ENCODE measurements around the gene PCK1. TPM values are rescaled to one million over a fixed set of nuclear protein-coding genes. Genes with fewer than 3 reads are reported as not detected.

PCK1 gene
- total and polyA plus RNA-seq, 2 of the 8 experiments (the other 6 are each of a cell fraction or from before 2014, with no cell fraction given), result not detected

GRCh38 chr20:57532104-57532503 lies 28.8 kb upstream of the PCK1 start:
- H4K8ac ChIP-seq (ENCODE audit: extremely low read depth, insufficient read depth, low read length), result no peak overlapping the region
- H3K36me3 ChIP-seq (ENCODE audit: control insufficient read depth in 2 of 4, insufficient read depth in 4 of 4, low read length in 3 of 4), result no peaks in the 10 kb centered on the region
- no peak for DNase-seq (ENCODE audit: low read depth in 1 of 2, low spot score in 2 of 2)
- no peak overlapping the region for H2AK5ac ChIP-seq (ENCODE audit: low read depth, low read length)
- POLR2A ChIA-PET (ENCODE audit: partially characterized antibody), result no interaction called here
- no peaks in the 10 kb centered on the region for H3K23me2 ChIP-seq (ENCODE audit: low read depth, low read length)
- H3K56ac ChIP-seq (replicated peaks; ENCODE audit: insufficient read length, low read depth, low read length), result no peak overlapping the region
- no peak overlapping the region for H2BK12ac ChIP-seq (ENCODE audit: low read depth, low read length)
- no peak overlapping the region for H3K4ac ChIP-seq (replicated peaks; ENCODE audit: insufficient read length, low read depth, low read length)
- FAIRE-seq, result no peak
- peaks cover 4 to 9% of the 10 kb centered on the region in 2 experiments; a peak in 1 of 4 replicates for H3K9me3 ChIP-seq (ENCODE audit: insufficient read depth in 2 of 2, low read depth in 1 of 2, low read length in 1 of 2)
- no peak overlapping the region for H4K91ac ChIP-seq (replicated peaks; ENCODE audit: insufficient read length, low read length)
- H2BK120ac ChIP-seq (replicated peaks; ENCODE audit: low read depth, low read length), result no peak overlapping the region
- H3K27me3 ChIP-seq (replicated peaks in 1 of 4; ENCODE audit: control insufficient read depth in 3 of 4, extremely low read depth in 1 of 4, insufficient read depth in 3 of 4, low read length in 3 of 4), result no peaks in the 10 kb centered on the region; a peak in 1 of 7 replicates
- H3K4me3 ChIP-seq (ENCODE audit: extremely low read depth in 1 of 4, insufficient read depth in 2 of 4, low read depth in 3 of 4, low read length in 4 of 4), result no peak overlapping the region
- no peak overlapping the region for H3K9ac ChIP-seq (replicated peaks in 1 of 4; ENCODE audit: extremely low read depth in 1 of 4, low read depth in 3 of 4, low read length in 3 of 4)
- no peak overlapping the region for H3K23ac ChIP-seq (ENCODE audit: insufficient read length)
- 91% methylated on average over 2 of the region's 2 CpGs; no CpG with 5 or more reads in 1 of the 2 experiments for WGBS, 2 experiments (ENCODE audit: extremely low coverage in 1 of 2, insufficient coverage in 1 of 2, insufficient read length in 1 of 2, insufficient replicate concordance in 2 of 2, low coverage in 1 of 2, low lambda C conversion rate in 2 of 2, missing lambda C conversion rate in 1 of 2)
- H3K79me2 ChIP-seq (ENCODE audit: control insufficient read depth in 1 of 2, insufficient read depth in 2 of 2, low read length in 2 of 2), result no peaks in the 10 kb centered on the region
- H3K27ac ChIP-seq (ENCODE audit: low read depth, low read length), result no peak overlapping the region
- no peak overlapping the region for H3K18ac ChIP-seq (ENCODE audit: extremely low read depth, low read length)
- H4K20me1 ChIP-seq (replicated peaks in 1 of 2; ENCODE audit: control insufficient read depth in 1 of 2, insufficient read depth in 2 of 2, low read length in 2 of 2), result no peaks in the 10 kb centered on the region
- H2BK20ac ChIP-seq (ENCODE audit: low read length), result no peak overlapping the region
- no peak overlapping the region for H3K14ac ChIP-seq (ENCODE audit: insufficient read length)
- peaks cover 0 to 2% (median 0%) of the 10 kb centered on the region in 4 experiments; a peak in 1 of 7 replicates for H3K4me1 ChIP-seq (replicated peaks in 1 of 4; ENCODE audit: control insufficient read depth in 3 of 4, insufficient read depth in 4 of 4, low read length in 3 of 4)
- no peak overlapping the region for H3K4me2 ChIP-seq (ENCODE audit: insufficient read depth in 1 of 2, low read depth in 2 of 2, low read length in 2 of 2)
- no peak overlapping the region for H2AFZ ChIP-seq (ENCODE audit: low read length)
- H2BK15ac ChIP-seq (ENCODE audit: low read length), result no peak overlapping the region
- no peaks in the 10 kb centered on the region for H3K79me1 ChIP-seq (ENCODE audit: low read depth, low read length)
- CTCF ChIA-PET (ENCODE audit: partially characterized antibody), result interaction anchor here (0.6 to 3.3 kb wide), 7 partner anchors 8 to 679 kb away, joined by 3 to 11 read pairs (median 5); no protein-coding TSS in a partner anchor
- H4K5ac ChIP-seq (ENCODE audit: insufficient read length, low read depth, low read length), result no peak overlapping the region
- no peak overlapping the region for H2BK5ac ChIP-seq (ENCODE audit: low read depth, low read length)
- TF ChIP-seq FOSL1 (IDR thresholded peaks at IDR 0.05; ENCODE audit: insufficient read depth, low read depth, low read length) (no peak), HDAC2 (IDR thresholded peaks at IDR 0.05; ENCODE audit: borderline replicate concordance in 1 of 2, low read depth in 2 of 2, low read length in 2 of 2) (no peak), BACH1 (IDR thresholded peaks at IDR 0.05; ENCODE audit: low read length) (no peak), RBBP5 (IDR thresholded peaks at IDR 0.05; ENCODE audit: borderline replicate concordance, low read depth, low read length) (no peak), KDM5A (IDR thresholded peaks at IDR 0.05; ENCODE audit: low read length) (no peak), POU5F1 (IDR thresholded peaks at IDR 0.05; ENCODE audit: low read depth, low read length) (no peak), HDAC6 (IDR thresholded peaks at IDR 0.05; ENCODE audit: low read depth, low read length) (no peak), JUN (IDR thresholded peaks at IDR 0.05; ENCODE audit: low read depth, low read length) (no peak), CEBPB (IDR thresholded peaks at IDR 0.05; ENCODE audit: low read depth, low read length) (no peak), RNF2 (IDR thresholded peaks at IDR 0.05; ENCODE audit: borderline replicate concordance, low read depth, low read length, missing control alignments, poor library complexity, severe bottlenecking) (no peak), GTF2F1 (IDR thresholded peaks at IDR 0.05; ENCODE audit: borderline replicate concordance, low read depth, low read length) (no peak), E2F6 (IDR thresholded peaks at IDR 0.05) (no peak), CHD2 (IDR thresholded peaks at IDR 0.05; ENCODE audit: low read length) (no peak), KDM4A (IDR thresholded peaks at IDR 0.05; ENCODE audit: low read depth, low read length, severe bottlenecking) (no peak)

Measured in H1 (cell line).